NCI-H2081 treated with DMSO at 0.1 percent for 48 hours (cell line): ENCODE results near the gene MAD2L1.
"Not testable (repeated sequence)": the region's sequence is repeated elsewhere in the genome, so short reads cannot be mapped to it uniquely, and the experiment has no call there.

Source experiments
- DNase-seq: peaks from one replicate; lab custom pipeline; 2025; lab: John Stamatoyannopoulos, UW

Gene MAD2L1

GRCh38 chr4:120066517-120067340 is at the start of gene MAD2L1:
MAD2L1 (minus strand) TSS chr4:120066848; CDS start chr4:120066734, 114 bp downstream.
- peak; percentile 75 for DNase-seq

GRCh38 chr4:120111745-120112144 is 45.1 kb upstream of the MAD2L1 start:
- DNase-seq, result no peak

- no peak for DNase-seq
These were observed 42.8 kb upstream of the MAD2L1 start for GRCh38 chr4:120109406-120109805.

DNA sequence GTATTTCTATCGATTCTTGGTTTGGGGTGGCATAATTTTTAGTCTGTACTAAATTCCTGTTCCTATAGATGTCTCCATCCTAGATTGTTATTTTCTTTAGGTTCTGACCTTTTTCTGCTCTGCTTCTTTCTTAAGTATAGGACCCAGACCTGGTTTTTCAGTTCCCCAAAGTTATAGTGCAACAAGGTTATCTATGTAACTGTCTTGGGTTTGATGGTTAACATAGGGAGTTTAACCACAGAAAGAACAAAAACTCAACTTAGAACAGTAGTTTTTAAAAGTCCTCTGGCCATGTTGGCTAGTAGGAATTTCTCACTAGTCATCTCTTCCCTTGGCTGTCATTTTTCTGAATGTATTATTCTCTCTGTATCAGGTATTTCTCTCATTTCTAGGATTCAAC is 38.8 kb upstream of the MAD2L1 start:
- no peak for DNase-seq

- DNase-seq, result no peak
These were observed 30.1 kb upstream of the MAD2L1 start for GRCh38 chr4:120096508-120097297.

DNA sequence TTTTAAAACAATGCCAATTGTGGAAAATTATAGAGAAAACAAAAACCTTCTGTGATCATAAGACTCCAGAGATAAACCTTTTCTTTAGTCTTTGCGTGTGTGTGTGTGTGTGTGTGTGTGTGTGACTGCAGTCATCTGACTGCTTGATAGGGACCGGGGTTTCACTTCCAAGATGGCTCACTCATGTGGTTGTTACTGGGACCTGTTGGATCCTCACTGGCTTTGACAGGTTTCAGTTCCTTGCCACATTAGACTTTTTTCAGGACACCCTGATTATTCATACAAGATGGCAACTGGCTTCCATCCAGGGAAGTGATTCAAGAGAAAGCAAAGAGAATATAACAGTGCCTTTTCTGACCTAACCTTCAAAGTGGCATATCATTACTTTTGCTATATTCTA is 21.9 kb upstream of the MAD2L1 start:
- DNase-seq, result no peak

DNA sequence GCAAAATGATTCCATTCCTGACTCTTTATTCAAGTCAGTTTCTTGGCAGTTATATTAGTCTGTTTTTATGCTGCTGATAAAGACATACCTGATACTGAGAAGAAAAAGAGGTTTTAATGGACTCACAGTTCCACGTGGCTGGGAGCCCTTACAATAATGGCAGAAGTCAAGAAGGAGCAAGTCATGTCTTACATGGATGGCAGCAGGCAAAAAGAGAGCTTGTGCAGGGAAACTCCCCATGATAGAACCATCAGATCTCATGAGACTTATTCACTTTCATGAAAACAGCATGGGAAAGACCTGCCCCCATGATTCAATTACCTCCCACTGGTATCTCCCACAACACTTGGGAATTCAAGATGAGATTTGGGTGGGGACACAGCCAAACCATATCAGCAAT is 21.4 kb upstream of the MAD2L1 start:
- not testable (repeated sequence) for DNase-seq

DNA sequence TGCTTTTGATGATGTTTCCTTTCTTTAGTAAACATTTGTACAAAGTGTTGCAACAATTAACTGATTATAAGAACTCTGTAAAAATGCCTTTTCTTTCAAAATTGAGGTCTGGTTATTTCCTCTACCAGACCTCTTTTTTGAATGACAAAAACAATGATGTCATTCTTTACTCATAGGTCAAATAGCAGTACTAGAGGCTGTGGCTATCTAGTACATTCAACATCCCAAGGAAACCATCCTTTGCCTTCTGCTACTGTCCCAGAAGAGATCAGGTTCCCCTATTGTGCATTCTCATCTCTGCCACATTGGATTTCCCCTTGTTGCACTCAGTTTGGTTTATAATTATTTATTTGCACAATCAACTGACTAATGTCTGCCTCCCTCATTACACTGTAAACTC is 19.1 kb upstream of the MAD2L1 start:
- DNase-seq, result no peak

GRCh38 chr4:120084327-120084726 is 17.7 kb upstream of the MAD2L1 start:
- no peak for DNase-seq

GRCh38 chr4:120083152-120083551 is 16.5 kb upstream of the MAD2L1 start:
- DNase-seq, result no peak

GRCh38 chr4:120082251-120082650 is 15.6 kb upstream of the MAD2L1 start:
- DNase-seq, result no peak

- DNase-seq, result no peak
These were observed 15.1 kb upstream of the MAD2L1 start for GRCh38 chr4:120081726-120082125.

DNA sequence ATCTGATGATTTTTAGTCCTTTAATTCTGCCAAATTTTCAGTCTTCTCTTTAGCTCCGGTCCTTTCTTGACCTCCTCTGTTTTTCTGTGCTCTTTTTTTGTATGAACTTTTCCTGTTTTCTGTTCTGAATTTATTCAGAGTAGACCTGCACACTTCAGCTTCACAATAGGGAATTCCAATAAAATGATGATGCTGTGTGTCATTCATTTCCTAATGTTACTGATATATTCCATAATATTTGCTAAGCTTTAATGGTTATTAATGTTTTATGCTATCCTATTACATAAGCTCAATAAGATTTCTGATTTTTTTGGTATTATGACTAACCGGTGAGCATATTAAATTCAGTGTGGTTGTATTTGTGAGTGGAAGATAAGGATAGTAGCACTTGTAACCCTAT is 13.9 kb upstream of the MAD2L1 start:
- no peak for DNase-seq

DNA sequence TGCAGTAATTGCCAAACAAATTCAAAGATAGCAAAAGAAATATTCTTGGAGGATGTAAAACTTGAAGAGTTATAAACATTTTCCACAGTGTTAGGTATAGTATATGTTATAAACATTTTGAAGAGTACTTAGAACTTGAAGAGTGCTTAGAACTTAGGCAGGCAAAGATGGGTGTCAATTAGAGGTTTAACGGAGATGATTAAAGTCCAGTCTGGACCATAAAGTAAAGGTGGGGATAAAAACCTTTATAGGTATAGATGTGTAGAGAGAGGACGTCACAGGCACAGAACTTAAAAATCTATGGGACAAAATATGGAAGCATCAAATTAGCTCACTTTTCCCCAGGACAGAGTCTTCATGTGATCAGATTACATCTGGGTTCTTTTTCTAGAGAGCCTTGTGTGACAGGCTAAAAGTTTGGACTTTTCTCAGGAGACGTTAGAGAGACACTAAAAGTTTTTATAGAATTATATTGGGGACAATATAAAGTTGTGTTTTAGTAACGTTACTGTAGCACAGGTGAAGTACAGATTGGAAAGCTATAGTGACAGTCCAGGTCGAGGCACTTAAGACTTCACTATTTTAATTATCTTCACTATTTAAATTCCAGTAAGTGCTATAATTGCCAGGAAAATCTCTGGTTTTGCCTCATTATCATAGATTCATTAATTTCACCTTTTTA is 13.3 kb upstream of the MAD2L1 start:
- DNase-seq, result no peak

- DNase-seq, result no peak
These were observed 11.6 kb upstream of the MAD2L1 start for GRCh38 chr4:120078216-120078615.

- DNase-seq, result peak; percentile 14
These were observed 4.6 kb upstream of the MAD2L1 start for GRCh38 chr4:120071192-120071795.

DNA sequence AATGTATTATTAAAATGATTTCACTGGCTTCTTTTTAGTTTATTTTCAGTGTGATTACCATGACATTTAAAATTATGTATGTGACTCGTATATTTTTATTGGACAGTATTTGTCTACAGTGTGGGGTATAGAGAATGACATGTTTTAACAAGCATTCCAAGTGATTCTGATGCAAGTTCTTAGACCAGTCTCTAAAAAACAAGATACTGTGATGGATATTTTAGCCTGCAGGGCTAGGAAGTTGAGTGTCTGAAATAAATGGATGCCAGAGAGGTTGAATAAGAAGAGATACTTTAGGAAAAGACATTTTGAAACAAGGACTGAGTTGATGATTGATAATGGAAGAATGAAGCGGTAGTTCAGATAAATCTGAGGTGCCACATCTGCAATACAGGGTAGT is 3.5 kb upstream of the MAD2L1 start:
- no peak for DNase-seq

GRCh38 chr4:120065974-120066516 is 603 bp downstream of the MAD2L1 start:
- no peak for DNase-seq

DNA sequence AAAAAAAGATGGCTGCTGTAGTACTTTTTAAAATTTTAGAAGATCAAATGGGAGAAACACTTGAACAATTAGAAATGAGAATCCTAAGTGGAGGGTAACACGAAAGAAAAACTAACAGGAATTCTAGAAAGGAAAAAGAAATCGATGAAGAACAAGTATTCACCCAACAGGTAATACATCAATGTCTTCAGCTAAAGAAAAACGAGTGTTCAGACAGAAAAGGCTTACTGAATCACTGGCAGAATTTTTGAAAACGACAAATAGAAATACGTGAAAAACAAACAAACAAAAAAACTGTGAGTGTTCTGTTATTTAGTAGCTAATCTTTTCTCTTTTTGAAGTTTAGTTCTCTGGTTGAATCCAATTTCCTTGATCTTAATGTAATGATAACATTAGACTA is 1.8 kb downstream of the MAD2L1 start:
- no peak for DNase-seq

DNA sequence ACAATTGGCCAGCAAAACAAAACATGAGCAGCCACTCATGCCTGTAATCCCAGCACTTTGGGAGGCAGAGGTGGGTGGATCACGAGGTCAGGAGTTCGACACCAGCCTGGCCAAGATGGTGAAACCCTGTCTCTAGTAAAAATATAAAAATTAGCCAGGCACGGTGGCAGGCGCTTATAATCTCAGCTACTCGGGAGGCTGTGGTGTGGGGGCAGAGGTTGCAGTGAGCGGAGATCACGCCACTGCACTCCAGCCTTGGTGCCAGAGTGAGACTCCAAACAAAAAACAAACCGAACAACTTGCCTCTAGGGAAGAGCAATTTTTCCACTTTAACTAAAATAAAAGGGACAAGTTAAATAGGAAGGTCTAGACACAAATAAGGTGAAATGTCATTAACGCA is 2.9 kb downstream of the MAD2L1 start:
- not testable (repeated sequence) for DNase-seq

- DNase-seq, result no peak
These were observed 3.9 kb downstream of the MAD2L1 start for GRCh38 chr4:120062663-120063195.

- no peak for DNase-seq
These were observed 7.6 kb downstream of the MAD2L1 start for GRCh38 chr4:120059036-120059435.
